Lower leg skin (tissue), 3 donors: ENCODE measurements around the gene FAF2.

Experiments
- CTCF ChIP-seq, 3 donors: fragments of 450-650 bp; IDR thresholded peaks; one replicate each; pipeline ENCODE4 v1.5.1; 2016; ENCODE audit warnings: antibody characterized with exemption in 3 of 3, mild to moderate bottlenecking in 3 of 3, moderate library complexity in 2 of 3
- POLR2A ChIP-seq, 2 donors: fragments of 450-650 bp; IDR thresholded peaks; one replicate each; pipeline ENCODE4 v1.6.1; 2016 to 2017; ENCODE audit warnings: antibody characterized with exemption in 2 of 2, mild to moderate bottlenecking in 1 of 2, moderate library complexity in 1 of 2

GRCh38 chr5:176400382-176401156 lies 47.6 kb upstream of the FAF2 start:
- TF ChIP-seq POLR2A (IDR thresholded peaks at IDR 0.05) (no peak), CTCF (IDR thresholded peaks at IDR 0.05) (no peak)
